GM12878 (cell line): ENCODE results near the gene LIMS2. TPM values are rescaled to one million over a fixed set of nuclear protein-coding genes. Genes with fewer than 3 reads are reported as not detected.

Source experiments
- ATAC-seq: fragments of 200-7000 bp; cut with Tn5 transposase; 3 replicates; pipeline ENCODE4 v1.9.1; 2020; ENCODE audit warnings: mild to moderate bottlenecking, moderate library complexity
- BruUV-seq: library from RNA; stranded (reverse); fragments of 400-500 nt; replicated peaks from 2 replicates; lab custom pipeline; 2021; lab: Mats Ljungman, UMichigan
- CTCF ChIA-PET: fragments of 300-600 bp; sonication (Branson Sonifier 250); formaldehyde crosslinking; extraction: SDS; loops from one replicate; lab custom pipeline; 2021; ENCODE audit warnings: inconsistent platforms; lab: Yijun Ruan, JAX
- POLR2A ChIA-PET: fragments of 350-600 bp; formaldehyde crosslinking; extraction: SDS; loops from one replicate; lab custom pipeline; 2021; ENCODE audit warnings: inconsistent platforms; lab: Charles Lee
- RAD21 ChIA-PET: fragments of 300-600 bp; sonication (Branson Sonifier 250); formaldehyde crosslinking; loops from one replicate; lab custom pipeline; 2023; ENCODE audit warnings: antibody characterized with exemption; ENCODE audit not compliant: unreplicated experiment; lab: Charles Lee
- SMC1A ChIA-PET: fragments of 300-600 bp; sonication (Branson Sonifier 250); formaldehyde crosslinking; loops from one replicate; lab custom pipeline; 2023; ENCODE audit not compliant: unreplicated experiment, uncharacterized antibody; lab: Charles Lee
- DNase-seq: peaks from one replicate; pipeline ENCODE4 v3.0.0-alpha.2; 2011; ENCODE audit warnings: low read depth, low spot score
- FAIRE-seq: peaks from 3 replicates; lab custom pipeline; 2011; peaks lifted over from hg19 to GRCh38; lab: Jason Lieb, UNC
- H2AFZ ChIP-seq: 2 replicates; pipeline ENCODE4 v1.6.0; 2011; ENCODE audit warnings: low read depth, low read length, control low read depth; ENCODE audit not compliant: control insufficient read depth
- H3K27ac ChIP-seq: 2 replicates; pipeline ENCODE4 v1.5.1; 2011; ENCODE audit warnings: control low read depth; ENCODE audit not compliant: control insufficient read depth, insufficient read depth
- H3K27me3 ChIP-seq, 2 experiments: replicated peaks in 1 of 2; 2 replicates each; pipeline versions ENCODE4 v1.6.0 to v1.6.1; 2011; ENCODE audit warnings: low read length in 1 of 2; ENCODE audit not compliant: control insufficient read depth in 2 of 2, insufficient read depth in 2 of 2
- H3K36me3 ChIP-seq, 2 experiments: 2 replicates each; pipeline ENCODE4 v1.5.1; 2011; ENCODE audit warnings: low read length in 1 of 2; ENCODE audit not compliant: control insufficient read depth in 2 of 2, insufficient read depth in 2 of 2
- H3K4me1 ChIP-seq: 2 replicates; pipeline ENCODE4 v1.6.1; 2011; ENCODE audit warnings: mild to moderate bottlenecking, low read length, moderate library complexity, mixed read lengths; ENCODE audit not compliant: control insufficient read depth, insufficient read depth
- H3K4me2 ChIP-seq: 2 replicates; pipeline ENCODE4 v1.6.0; 2011; ENCODE audit warnings: control low read depth; ENCODE audit not compliant: control insufficient read depth, insufficient read depth
- H3K4me3 ChIP-seq: fragments of 200-600 bp; sonication (generic); 2 replicates; pipeline ENCODE4 v1.5.1; 2016
- H3K79me2 ChIP-seq: 2 replicates; pipeline ENCODE4 v1.6.0; 2011; ENCODE audit warnings: low read length; ENCODE audit not compliant: control insufficient read depth, insufficient read depth
- H3K9ac ChIP-seq: 2 replicates; pipeline ENCODE4 v1.8.0; 2011; ENCODE audit warnings: low read length, control low read depth, mixed read lengths; ENCODE audit not compliant: control insufficient read depth, insufficient read depth
- H3K9me3 ChIP-seq: replicated peaks from 3 replicates; pipeline ENCODE4 v1.5.1; 2011; ENCODE audit warnings: mild to moderate bottlenecking, low read length; ENCODE audit not compliant: control insufficient read depth, insufficient read depth
- H4K20me1 ChIP-seq: 2 replicates; pipeline ENCODE4 v1.6.0; 2011; ENCODE audit not compliant: control insufficient read depth, insufficient read depth
- ATF7 ChIP-seq: fragments of 450-650 bp; IDR thresholded peaks from 2 replicates; pipeline ENCODE4 v1.6.1; 2016; ENCODE audit warnings: low read depth, mild to moderate bottlenecking
- EP300 ChIP-seq, 2 experiments: fragments of 150-350 bp in 1 of 2; IDR thresholded peaks; 2 replicates each; pipeline ENCODE4 v1.6.1; 2011 to 2012; ENCODE audit warnings: low read depth in 2 of 2, low read length in 2 of 2, borderline replicate concordance in 1 of 2, improper control_type of control experiment in 1 of 2, inconsistent platforms in 1 of 2; ENCODE audit not compliant: control insufficient read depth in 1 of 2
- ESRRA ChIP-seq: IDR thresholded peaks from 2 replicates; pipeline ENCODE4 v1.6.1; 2012; ENCODE audit warnings: mild to moderate bottlenecking, low read length, improper control_type of control experiment
- HSF1 ChIP-seq: fragments of 150-350 bp; IDR thresholded peaks from 2 replicates; pipeline ENCODE4 v1.6.1; 2014; ENCODE audit warnings: mild to moderate bottlenecking, low read depth, low read length
- IKZF2 ChIP-seq, 2 experiments: fragments of 450-650 bp; IDR thresholded peaks; 2 replicates each; pipeline ENCODE4 v1.6.1; 2017; ENCODE audit warnings: mild to moderate bottlenecking in 2 of 2, moderate library complexity in 2 of 2
- IRF4 ChIP-seq: IDR thresholded peaks from 2 replicates; pipeline ENCODE4 v1.6.1; 2011; ENCODE audit warnings: low read depth, low read length
- MLLT1 ChIP-seq: fragments of 450-650 bp; IDR thresholded peaks from 2 replicates; pipeline ENCODE4 v1.6.1; 2016; ENCODE audit warnings: mild to moderate bottlenecking
- MTA3 ChIP-seq: IDR thresholded peaks from 2 replicates; pipeline ENCODE4 v1.6.1; 2012; ENCODE audit warnings: low read length, inconsistent platforms, borderline replicate concordance
- MYC ChIP-seq: IDR thresholded peaks from 2 replicates; pipeline ENCODE4 v1.6.1; 2011; ENCODE audit warnings: mild to moderate bottlenecking, low read length, moderate library complexity, inconsistent platforms; ENCODE audit not compliant: insufficient read depth, insufficient replicate concordance, insufficient read length, severe bottlenecking
- POLR2AphosphoS5 ChIP-seq: IDR thresholded peaks from 2 replicates; pipeline ENCODE4 v1.6.1; 2011; ENCODE audit warnings: mild to moderate bottlenecking, low read length, inconsistent platforms
- STAT3 ChIP-seq: IDR thresholded peaks from 2 replicates; pipeline ENCODE4 v1.6.1; 2011; ENCODE audit warnings: low read depth, low read length, improper control_type of control experiment
- ZNF217 ChIP-seq: fragments of 450-650 bp; IDR thresholded peaks from 2 replicates; pipeline ENCODE4 v1.6.1; 2017; ENCODE audit warnings: antibody characterized with exemption, mild to moderate bottlenecking
- WGBS: methylation state at CpG from one replicate; pipeline ENCODE4 v1.1.6; 2016; ENCODE audit warnings: low lambda C conversion rate; ENCODE audit not compliant: insufficient replicate concordance, insufficient coverage; ENCODE audit errors: missing lambda C conversion rate; 5-methylcytosine and 5-hydroxymethylcytosine counted together
- in situ Hi-C: fragments of 300-500 bp; cut with MboI; formaldehyde crosslinking; loops from 9 replicates; pipeline ENCODE4 v1.14.3; 2018; ENCODE audit warnings: mixed read lengths
- intact Hi-C: fragments of 100-400 bp; cut with micrococcal nuclease; formaldehyde crosslinking; loops from one replicate; pipeline ENCODE4 v1.14.2; 2022; ENCODE audit not compliant: unreplicated experiment
- polyA plus RNA-seq, 11 experiments: library from polyadenylated mRNA; depleted of rRNA in 4 of 11; unstranded in 6 of 11; stranded (reverse) in 5 of 11; fragments of >200 nt; fragmentation: Nextera tagmentation in 4 of 11; fragmentation: Illumina TruSeq in 1 of 11; extraction: Ambion mirVana in 4 of 11; extraction: Trizol in 1 of 11; gene quantifications; 1 replicate in 1 of 11; 2 replicates in 10 of 11; pipeline versions ENCODE4 v1.2.1 to v1.2.3, GENCODE V29; 2011 to 2016; ENCODE audit warnings: inconsistent platforms in 2 of 11, missing spikeins in 2 of 11, low read depth in 1 of 11
- total RNA-seq, 4 experiments: library from RNA; depleted of rRNA in 3 of 4; stranded (reverse); fragments of >200 nt in 3 of 4; fragmentation: Illumina TruSeq in 1 of 4; extraction: Trizol in 1 of 4; gene quantifications; 2 replicates each; pipeline versions ENCODE4 v1.2.1 to v1.2.3, GENCODE V29; 2013 to 2021

LIMS2 gene
- total and polyA plus RNA-seq, 10 of the 15 experiments (the other 5 are each of a cell fraction or from before 2014, with no cell fraction given) = 0.06 to 0.81 (median 0.16) TPM; not detected in 2

DNA sequence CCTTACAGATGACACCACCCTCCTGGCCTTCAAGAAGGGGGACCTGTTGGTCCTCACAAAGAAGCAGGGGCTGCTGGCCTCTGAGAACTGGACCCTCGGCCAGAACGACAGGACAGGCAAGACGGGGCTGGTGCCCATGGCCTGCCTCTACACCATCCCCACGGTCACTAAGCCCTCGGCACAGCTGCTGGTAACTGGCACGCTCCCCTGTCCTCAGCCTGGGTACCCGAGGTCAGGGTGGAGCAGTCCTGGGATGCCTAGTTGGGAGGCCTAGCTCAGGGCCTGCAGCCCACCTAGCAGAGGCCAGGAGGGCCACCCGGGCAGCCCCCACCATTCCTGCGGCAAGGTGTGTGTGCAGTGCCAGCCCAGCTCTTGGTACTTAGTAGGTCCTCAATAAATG, 45.7 kb downstream of the LIMS2 start:
- WGBS = 33% methylated on average over 9 of the region's 9 CpGs
- H3K4me2 ChIP-seq = no peak overlapping the region
- no peak for TF ChIP-seq IRF4
- TF ChIP-seq MTA3 = no peak
- no peak for TF ChIP-seq ATF7
- TF ChIP-seq ESRRA = no peak
- TF ChIP-seq HSF1 = no peak
- no peak for TF ChIP-seq MYC
- no peak for TF ChIP-seq IKZF2 (IDR thresholded peaks at IDR 0.05)
- TF ChIP-seq EP300 (IDR thresholded peaks at IDR 0.05; ENCODE audit: borderline replicate concordance in 1 of 2, control insufficient read depth in 1 of 2, low read depth in 2 of 2, low read length in 2 of 2) = no peak
- TF ChIP-seq POLR2AphosphoS5 = no peak
- TF ChIP-seq ZNF217 = no peak
- TF ChIP-seq MLLT1 = no peak
- no peak for TF ChIP-seq STAT3
- H3K27me3 ChIP-seq = no peaks in the 10 kb centered on the region
- no TSS peak for BruUV-seq
- H3K4me1 ChIP-seq = peaks cover 17% of the 10 kb centered on the region
- ChIA-PET SMC1A (no interaction called here), POLR2A (no interaction called here), CTCF (no interaction called here), RAD21 (no interaction called here)
- in situ Hi-C loops = no loop called here
- H3K9ac ChIP-seq = no peak overlapping the region
- DNase-seq (no peak), ATAC-seq (no peak), FAIRE-seq (no peak)
- no peak overlapping the region for H2AFZ ChIP-seq
- H4K20me1 ChIP-seq = no peaks in the 10 kb centered on the region
- intact Hi-C loops = no loop called here
- no peaks in the 10 kb centered on the region for H3K79me2 ChIP-seq
- no peak overlapping the region for H3K4me3 ChIP-seq
- H3K27ac ChIP-seq = no peak overlapping the region
- H3K36me3 ChIP-seq = no peaks in the 10 kb centered on the region
- no peaks in the 10 kb centered on the region for H3K9me3 ChIP-seq
